Fibroblast of peridontal ligament (primary cell): ENCODE data around the gene TNXB.
"Not testable (repeated sequence)": the region's sequence is repeated elsewhere in the genome, so short reads cannot be mapped to it uniquely, and the experiment has no call there.

Experiments
- DNase-seq: peaks from one replicate; pipeline ENCODE4 v3.0.0-alpha.2; 2010; ENCODE audit errors: extremely low read depth

TNXB gene

GRCh38 chr6:32040299-32041049 is 68.7 kb downstream of the TNXB start:
- not testable (repeated sequence) for DNase-seq

- DNase-seq = not testable (repeated sequence)
These were observed 69.5 kb downstream of the TNXB start for GRCh38 chr6:32039321-32040274.

GRCh38 chr6:32038878-32039277 is 70.3 kb downstream of the TNXB start:
- DNase-seq = not testable (repeated sequence)

- not testable (repeated sequence) for DNase-seq
These were observed 71.3 kb downstream of the TNXB start, which contains the start of gene CYP21A2 for GRCh38 chr6:32037598-32038524. CYP21A2 (plus strand) TSS chr6:32038415; CDS start chr6:32038423, 8 bp downstream.

- DNase-seq = not testable (repeated sequence)
These were observed 72.0 kb downstream of the TNXB start for GRCh38 chr6:32037136-32037535.

GRCh38 chr6:32035283-32036013 is 73.7 kb downstream of the TNXB start:
- not testable (repeated sequence) for DNase-seq

GRCh38 chr6:32029553-32029952 is 79.6 kb downstream of the TNXB start:
- DNase-seq = not testable (repeated sequence)

GRCh38 chr6:32028631-32029030 is 80.5 kb downstream of the TNXB start:
- DNase-seq = not testable (repeated sequence)

- DNase-seq = not testable (repeated sequence)
These were observed 87.0 kb downstream of the TNXB start for GRCh38 chr6:32022100-32022499.

GRCh38 chr6:32014547-32014946 is 94.6 kb downstream of the TNXB start, which contains the start of gene C4B:
C4B (plus strand) TSS chr6:32014795; CDS start chr6:32014846, 51 bp downstream.
- not testable (repeated sequence) for DNase-seq

- DNase-seq = not testable (repeated sequence)
These were observed 95.4 kb downstream of the TNXB start for GRCh38 chr6:32013738-32014137.

GRCh38 chr6:32012941-32013617 is 96.1 kb downstream of the TNXB start:
- not testable (repeated sequence) for DNase-seq

- not testable (repeated sequence) for DNase-seq
These were observed 98.1 kb downstream of the TNXB start for GRCh38 chr6:32010856-32011530.

- DNase-seq = not testable (repeated sequence)
These were observed 99.6 kb downstream of the TNXB start for GRCh38 chr6:32009537-32009936.

GRCh38 chr6:32008616-32009015 is 100.5 kb downstream of the TNXB start:
- DNase-seq = not testable (repeated sequence)

GRCh38 chr6:32008037-32008436 is 101.1 kb downstream of the TNXB start:
- not testable (repeated sequence) for DNase-seq

GRCh38 chr6:32007086-32007485 is 102.1 kb downstream of the TNXB start:
- not testable (repeated sequence) for DNase-seq

GRCh38 chr6:32005991-32006529 is 103.1 kb downstream of the TNXB start:
- DNase-seq = not testable (repeated sequence)

GRCh38 chr6:32005538-32005880 is 103.6 kb downstream of the TNXB start:
- DNase-seq = not testable (repeated sequence)
